Dermis blood vessel endothelial cell (primary cell): ENCODE results near the gene GEMIN8. TPM values are rescaled to one million over a fixed set of nuclear protein-coding genes. Genes with fewer than 3 reads are reported as not detected.

Experiments
- DNase-seq: peaks from one replicate; pipeline ENCODE4 v3.0.0; 2010
- total RNA-seq: library from RNA; depleted of rRNA; stranded (reverse); fragments of >200 nt; gene quantifications from 2 replicates; pipeline ENCODE4 v1.2.3, GENCODE V29; 2014

Gene GEMIN8, protein sequence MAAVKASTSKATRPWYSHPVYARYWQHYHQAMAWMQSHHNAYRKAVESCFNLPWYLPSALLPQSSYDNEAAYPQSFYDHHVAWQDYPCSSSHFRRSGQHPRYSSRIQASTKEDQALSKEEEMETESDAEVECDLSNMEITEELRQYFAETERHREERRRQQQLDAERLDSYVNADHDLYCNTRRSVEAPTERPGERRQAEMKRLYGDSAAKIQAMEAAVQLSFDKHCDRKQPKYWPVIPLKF
- total RNA-seq = 11.4 and 12.8 TPM in 2 replicates

DNA sequence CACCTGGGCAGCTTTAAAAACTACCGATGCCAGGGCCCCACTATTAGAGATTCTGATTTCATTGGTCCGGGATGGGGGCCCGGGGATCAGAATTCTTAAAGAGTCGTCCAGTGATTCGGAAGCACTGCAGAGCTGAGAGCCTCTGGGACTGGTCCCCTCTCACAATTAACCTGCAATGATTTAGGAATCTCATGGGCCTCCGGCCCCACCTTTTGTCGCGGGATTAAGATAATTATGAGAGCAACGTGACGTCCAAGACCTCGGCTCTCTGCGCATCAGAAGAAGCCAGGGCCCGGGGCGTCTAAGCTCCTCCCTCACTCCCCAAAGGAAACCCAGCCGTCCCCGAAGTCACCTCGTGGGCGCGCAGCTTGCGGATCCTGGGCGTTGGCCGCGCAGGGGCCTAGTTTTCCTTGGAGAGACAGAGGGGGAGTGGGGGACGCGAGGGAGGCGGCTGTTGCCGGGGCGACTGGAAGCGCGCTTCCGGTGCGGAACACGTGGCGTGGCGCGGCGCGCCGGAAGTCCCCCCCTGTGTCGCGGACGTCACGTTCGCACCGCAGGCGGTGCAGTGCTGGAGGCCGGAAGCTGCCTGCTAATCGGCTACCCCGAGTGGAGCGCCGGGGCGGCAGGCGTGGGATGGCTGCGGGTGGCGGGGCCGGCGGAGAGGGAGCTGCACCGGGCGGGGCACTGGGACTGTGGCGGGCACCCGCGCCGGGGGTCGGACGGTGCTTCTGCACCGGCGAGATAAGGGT, at the start of gene GEMIN8:
GEMIN8 (minus strand) TSS at position 468 of the 749 bp plus-strand sequence. CDS start 8,414 bp downstream, outside the sequence.
- peak; percentile 80 for DNase-seq

DNA sequence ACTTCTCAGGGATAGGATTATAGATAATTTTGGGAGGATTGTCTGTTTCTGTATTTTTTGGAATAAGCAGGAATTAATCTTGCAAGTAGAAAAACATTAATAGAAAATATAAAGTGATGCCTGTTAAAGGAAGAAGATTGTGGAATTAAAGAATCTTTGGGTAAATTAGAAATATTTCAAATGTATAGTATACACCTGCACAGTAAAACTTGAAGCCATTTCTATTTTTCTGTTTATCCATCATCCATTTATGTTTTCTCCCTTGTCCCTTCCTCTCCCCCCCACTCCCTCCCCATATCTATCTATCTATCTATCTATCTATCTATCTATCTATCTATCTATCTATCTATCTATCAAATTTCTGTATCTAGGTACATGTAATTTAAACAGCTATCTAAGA, 46.9 kb upstream of the GEMIN8 start:
- no peak for DNase-seq

DNA sequence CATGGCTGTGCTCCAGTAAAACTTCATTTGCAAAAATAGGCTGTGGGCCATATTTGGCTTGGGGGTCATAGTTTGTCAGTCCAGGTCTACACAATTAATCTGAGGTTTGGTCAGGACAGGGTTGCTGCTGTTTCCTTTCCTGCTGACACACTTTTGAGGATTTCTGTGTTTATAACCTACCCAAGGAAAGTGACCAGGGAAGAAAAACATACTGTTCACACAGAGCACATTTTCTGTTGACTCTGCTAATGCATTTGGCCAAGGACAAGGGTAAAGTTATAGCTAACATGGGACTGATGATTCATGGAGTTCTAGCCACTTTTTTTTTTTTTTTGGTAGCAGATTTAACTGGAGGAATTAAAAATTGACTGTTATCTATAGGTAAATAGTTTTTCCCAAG, 43.9 kb upstream of the GEMIN8 start:
- no peak for DNase-seq

DNA sequence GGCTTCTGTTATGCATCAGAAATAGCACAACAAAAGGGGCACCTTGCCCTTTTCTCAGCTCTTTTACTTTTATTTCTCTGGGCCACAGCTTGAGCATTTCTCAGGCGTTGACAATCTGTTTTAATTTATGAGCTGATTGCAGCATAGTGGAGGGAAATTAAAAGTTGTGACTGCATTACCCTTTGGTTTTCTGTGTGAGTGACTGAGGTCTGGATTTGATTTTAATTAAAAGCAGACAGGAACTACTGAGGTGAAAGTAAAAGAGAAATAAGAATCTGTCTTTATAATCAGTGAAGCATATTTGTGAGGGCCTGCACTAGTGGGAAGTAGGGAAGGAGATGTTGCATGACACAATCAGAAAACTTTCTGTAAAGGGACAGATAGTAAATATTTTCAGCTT, 43.4 kb upstream of the GEMIN8 start:
- DNase-seq = no peak

DNA sequence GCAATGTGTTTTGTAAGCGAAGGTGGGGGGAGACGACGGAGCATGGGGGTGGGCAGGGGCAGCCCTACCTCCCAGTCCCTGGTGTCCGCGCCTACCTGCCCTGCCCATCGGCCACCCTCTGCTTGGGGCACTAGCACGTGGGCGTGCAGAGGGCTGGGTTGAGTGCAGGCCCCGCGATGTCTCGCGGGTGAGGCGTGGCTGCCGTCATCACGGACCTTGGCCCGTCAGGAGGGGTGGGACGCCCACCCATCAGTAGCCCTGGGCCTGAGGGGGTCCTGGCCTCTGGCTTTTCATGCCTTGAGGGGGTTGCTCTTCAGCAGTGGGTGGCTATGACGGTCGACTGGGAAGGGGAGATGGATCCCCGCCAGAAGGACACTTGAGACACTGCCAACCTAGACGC, 36.1 kb upstream of the GEMIN8 start:
- no peak for DNase-seq

DNA sequence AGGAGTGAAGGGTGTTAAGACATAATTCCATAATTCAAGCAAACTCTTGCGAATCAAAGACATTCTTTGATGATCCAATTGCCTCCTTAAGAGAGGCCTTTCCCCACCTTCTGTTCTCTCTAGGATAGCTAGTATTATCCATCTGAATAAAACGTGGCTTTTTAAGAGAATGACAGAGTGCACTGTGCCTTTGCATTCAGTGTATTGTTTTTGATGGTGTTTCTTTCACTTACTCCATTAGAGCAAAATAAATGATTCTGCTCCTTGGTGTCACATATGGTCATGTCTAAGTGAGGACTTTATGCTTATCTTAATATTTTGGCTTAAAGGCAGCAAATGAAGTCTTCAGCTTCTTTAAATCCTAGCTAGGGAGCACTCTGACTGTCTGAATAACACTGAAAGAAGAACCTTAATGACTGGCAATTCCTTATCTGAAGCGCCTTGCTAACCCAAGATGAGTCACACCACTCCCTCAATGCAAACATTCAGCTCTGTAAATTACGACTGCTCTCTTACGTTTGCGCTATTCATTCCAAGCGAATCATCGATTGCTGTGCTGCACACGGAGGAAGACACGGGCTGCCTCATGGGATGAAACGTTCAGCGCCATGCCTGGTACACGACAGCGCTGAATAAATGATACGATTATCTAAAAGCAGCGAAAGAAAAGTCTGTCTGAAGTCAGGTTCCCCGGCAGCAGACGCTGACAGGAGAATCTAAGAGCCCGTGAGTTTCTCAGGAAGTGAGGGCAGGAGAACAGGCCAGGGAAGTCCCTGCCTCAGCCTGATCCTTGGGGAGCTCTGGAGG, 35.1 kb upstream of the GEMIN8 start:
- no peak for DNase-seq

DNA sequence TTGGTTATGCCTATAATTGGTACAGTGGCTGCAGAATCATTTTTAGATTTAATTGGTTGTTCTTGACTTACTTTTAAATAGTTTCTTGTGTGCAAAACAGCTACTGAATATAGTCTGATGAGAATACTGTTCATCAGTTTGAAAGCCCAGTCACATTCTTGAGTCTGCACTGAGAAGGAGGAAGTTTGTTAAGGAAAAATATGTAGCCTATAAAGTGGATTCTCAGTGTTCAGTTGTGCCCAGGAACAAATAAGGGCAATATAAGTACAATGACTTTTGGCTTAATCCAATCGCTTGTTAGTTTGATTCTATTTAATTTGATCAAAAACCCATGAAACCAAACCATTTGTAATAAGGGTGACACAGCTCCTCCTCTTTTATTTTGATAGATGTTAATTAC, 32.8 kb upstream of the GEMIN8 start:
- no peak for DNase-seq

DNA sequence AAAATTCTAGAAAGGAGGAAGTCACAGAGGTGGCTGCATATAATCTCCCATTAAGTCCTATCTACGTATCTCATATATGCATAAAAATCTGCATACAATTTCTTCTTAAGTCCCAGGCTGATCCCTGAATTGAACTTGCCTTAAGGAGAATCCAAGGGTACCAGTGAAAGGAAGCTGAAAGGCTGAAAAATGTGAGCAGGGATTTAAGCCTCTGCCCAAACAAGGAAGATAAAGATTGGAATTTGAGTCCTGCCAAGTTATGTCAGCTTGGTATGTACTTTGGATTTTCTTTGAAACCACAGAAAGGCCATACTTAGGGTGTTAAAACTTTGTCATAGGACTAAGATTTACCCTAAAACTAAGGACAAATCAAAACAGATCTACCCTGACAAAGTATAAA, 26.5 kb upstream of the GEMIN8 start:
- no peak for DNase-seq

DNA sequence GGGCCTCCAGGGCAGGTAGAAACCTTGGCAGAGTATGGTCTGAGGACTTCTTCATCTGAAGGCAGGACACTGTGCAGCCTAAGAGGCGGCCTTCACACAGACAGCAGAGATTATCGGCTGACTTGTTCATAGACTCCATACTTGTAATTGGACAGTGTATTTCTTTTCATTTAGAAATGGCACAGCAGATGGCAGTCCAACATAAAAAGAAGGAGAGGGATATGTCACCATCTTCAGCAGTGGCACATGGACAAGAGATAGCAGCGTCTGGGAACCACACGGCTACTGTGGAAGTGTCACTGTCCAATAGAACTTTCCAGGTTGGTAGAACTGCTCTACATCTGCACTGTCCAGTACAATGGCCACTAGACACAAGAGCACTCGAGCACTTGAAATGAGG, 21.7 kb upstream of the GEMIN8 start:
- DNase-seq = no peak

DNA sequence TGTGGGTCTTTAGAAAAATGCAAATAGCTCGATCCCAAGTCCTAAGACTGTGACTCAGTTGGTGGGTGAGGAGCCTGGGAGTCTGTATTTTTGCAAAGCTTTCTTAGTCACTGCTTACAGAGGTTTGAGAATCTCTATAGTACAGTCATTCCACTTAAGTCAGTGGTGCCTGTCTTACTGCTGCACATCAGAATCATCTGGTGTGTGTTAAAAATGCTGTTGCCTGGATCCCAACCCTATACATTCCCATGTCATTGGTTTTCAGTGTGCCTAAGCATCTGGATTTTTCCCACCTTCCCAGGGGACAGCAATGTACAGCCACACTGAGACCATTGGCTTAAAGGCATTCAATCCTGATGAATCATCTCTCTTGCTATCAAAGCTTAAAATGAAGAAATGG, 21.0 kb upstream of the GEMIN8 start:
- DNase-seq = no peak

DNA sequence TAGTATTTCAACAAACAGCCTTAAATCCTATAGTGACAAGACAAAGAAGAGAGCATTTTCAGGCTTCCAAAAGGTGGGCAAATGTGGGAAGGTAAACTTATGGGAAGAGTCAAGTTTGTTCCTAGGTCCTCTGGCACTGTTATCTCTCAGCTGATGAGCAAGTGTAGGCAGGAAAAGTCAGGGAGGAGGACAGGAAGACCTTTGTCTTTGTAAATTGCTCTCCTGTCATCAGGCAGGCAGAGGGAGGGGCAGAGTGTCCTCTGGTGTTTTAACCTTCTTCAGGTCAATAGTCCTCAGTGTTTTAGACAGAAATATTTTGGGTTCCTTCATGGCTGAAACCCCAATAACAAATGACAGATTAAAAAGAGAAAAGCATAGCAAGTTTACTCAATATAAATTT, 13.5 kb upstream of the GEMIN8 start:
- DNase-seq = no peak

DNA sequence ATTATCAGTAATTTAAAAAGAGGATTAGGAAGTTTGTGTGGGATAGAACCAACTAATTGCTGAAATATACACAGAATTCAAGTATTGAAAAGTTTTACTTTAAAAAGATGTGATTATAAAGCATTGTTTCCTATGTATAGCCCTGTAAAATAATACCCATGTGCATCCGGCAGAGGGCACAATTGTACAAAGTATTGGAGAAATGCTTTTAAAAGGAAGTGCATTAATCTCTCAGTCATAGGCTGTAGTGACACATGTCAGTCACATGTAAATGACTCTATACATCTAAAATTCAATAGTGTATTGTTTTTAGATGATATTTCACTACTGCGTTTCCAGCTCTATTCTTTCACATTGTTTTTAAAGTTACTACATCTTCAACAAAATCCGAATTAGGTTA, 9.7 kb upstream of the GEMIN8 start:
- peak; percentile 69 for DNase-seq

DNA sequence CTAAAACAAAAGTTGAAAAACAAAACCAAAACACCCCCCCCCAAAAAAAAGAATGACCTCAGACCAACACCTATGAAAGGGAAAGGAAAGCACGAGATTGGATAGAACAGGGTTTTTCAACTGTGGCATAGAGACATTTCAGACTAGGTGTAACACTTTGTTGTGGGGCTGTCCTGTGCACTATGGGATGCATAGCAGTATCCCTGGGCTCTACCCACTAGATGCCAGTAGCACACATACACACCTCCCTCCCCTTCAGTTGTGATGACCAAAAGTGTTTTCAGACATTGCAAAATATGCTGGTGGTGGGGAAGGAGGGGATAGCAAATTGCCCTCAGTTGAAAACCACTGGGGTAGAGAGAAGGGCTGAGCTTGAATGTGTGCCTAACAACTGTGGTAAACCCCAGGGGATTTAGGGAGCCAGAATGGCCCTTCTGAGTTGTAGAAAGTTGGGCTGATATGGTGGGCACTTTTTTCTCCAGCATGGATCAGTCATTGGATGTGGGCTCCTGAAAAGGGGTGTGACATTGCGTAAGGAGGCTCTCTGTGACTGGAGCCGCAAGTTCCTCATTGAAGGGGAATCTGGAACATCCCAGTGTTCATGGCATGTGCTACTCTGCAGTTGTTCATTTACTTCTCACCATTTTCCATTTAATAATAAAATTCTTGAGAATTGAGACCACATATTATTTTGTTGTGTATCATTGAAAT, 8.8 kb upstream of the GEMIN8 start:
- no peak for DNase-seq

DNA sequence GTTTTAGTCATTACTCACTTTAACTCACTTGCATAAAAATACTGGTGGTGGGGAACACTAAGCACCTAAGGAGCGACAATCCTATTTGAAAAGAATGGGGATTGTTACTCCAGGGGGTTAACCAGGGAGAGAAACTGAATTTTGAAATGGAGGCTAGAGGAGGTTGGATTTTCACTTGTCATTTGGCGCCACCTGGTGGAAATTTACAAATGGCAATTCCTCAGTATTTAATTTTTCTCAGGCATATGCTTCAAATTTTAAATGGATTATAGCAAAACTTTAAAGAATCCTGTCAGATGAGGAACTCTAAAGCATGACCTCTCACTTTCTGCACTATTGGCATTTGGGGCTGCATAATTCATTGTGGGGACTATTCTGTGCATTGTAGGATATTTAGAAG, 2.7 kb upstream of the GEMIN8 start:
- peak; percentile 66 for DNase-seq

DNA sequence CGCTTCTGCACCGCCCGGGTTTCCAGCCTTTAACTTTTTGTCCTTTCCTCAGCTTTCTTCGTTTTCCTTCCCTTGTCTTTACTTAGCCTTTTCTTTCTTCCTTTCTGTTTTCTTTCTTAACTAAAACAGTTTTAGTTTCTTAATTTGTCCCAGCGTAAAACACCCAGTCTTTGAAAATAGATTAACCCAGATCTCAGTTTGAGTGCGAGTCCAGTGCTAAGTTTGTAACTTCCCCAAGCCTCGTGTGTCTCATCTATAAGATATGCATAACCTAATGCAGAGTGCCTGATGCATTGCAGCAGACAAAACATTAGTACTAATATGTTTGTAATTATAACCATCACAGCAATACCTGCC, 460 bp upstream of the GEMIN8 start:
- peak; percentile 24 for DNase-seq

DNA sequence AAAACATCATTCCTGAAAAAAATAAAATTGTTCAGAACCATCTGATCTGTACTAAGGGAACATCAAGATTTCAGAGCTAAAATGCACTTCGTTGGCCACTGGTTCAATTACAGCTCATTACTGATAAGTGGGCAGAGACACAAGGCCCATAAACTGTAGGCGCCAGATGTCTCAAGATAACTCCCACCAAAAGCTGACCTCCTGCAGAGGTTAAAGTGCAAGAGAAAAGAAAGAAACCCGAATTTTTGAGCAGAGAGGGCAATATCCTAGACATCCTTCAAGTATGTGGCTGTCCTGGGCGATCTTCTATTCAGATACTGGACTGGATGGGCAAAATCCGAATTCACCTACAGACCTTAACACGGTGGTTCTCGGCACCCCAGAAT, 660 bp downstream of the GEMIN8 start:
- peak; percentile 3 for DNase-seq

DNA sequence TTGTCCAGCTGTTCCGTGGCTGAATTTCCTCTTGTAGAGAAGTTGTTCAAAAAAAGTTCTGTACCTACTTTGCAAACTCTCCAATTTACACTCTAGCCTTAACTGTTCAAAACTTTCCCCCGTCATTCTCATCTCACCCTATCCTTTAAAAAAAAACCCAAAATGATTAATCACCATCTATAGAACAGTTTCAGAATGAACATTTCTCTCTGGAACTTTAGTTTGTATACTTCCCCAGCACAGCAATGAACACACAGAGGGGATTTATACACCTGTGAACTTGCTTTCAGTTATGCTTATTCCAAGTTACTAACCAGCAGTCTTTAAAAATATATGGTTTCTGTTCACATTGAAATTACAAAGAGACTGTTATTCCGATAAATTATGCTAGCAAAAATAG, 1.2 kb downstream of the GEMIN8 start:
- no peak for DNase-seq

DNA sequence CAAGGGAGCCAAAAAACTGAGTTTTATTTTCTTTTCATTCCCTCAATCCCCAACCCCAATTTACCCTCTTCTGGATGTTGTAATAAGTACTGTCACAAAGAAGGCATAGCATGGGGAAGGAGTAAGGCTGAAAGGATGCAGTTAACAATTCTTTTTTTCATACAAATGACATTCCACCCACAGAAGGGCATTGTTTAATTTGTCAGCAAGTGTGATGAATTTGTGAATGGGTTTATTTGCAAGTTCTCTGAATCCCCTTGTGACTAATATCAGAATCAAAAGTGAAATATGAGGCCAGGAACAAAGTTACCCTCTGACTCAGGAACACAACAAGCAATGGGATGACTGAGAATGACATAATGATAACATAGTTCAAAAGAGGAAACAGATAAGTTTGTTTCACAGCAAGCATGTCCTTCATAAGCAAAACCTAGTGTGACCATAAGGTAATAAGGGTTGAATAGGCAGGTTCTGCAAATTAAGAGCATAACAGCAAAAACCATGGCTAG, 2.1 kb downstream of the GEMIN8 start:
- DNase-seq = peak; percentile 72

DNA sequence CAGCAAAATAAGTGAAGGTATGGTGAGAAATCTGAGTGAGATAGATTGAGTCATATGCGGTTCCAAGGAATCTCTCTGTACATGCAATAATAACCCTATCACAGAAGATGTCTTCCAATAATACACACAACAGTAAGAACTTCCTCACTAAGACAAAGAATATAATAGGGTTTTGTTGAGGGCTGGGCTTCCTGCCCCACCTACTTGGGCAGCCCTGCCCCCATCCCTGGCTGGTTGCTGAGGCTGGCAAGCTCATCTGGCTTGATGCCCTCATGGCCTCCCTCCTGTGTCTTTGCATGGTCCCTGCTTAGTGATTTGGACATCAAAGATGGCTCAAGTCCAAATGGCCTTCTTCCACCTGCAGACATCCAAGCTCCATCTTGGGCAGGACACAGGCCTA, 2.7 kb downstream of the GEMIN8 start:
- DNase-seq = peak; percentile 11

DNA sequence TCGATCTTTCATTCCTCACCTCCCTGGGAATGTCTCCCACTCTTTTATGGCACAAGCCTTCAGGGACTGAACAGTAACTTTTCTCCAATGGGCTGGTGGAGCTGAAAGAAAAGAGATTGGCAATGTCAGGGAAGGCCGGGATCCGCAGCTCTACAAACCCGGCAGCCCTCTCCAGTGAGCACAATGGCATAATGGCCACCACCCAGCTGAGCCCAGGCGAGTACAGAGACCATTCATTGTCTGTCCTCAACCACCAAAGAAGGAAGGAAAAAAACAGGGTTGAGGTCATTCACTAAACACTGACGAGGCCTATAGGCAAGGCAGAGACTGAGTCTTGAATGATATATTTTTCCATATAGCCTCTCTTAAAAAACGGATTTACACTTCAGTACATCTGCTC, 3.6 kb downstream of the GEMIN8 start:
- no peak for DNase-seq

DNA sequence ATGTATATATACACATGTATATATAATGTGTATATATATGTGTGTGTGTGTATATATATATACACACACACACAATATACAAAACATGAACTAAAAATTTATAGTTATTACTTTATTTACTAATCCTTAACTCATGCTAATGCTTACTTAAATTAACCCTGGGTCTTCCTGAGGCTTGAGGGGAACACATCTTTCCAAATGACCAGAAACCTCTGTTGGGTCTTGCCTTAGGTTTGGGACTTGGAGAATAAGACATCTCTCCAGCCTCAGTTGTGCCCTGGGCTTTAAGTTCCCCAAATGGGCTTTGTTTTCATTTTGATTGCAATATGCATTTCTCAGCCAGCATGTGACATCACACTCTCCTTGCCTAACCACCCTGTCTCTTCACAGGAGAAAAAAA, 7.7 kb downstream of the GEMIN8 start:
- DNase-seq = no peak

DNA sequence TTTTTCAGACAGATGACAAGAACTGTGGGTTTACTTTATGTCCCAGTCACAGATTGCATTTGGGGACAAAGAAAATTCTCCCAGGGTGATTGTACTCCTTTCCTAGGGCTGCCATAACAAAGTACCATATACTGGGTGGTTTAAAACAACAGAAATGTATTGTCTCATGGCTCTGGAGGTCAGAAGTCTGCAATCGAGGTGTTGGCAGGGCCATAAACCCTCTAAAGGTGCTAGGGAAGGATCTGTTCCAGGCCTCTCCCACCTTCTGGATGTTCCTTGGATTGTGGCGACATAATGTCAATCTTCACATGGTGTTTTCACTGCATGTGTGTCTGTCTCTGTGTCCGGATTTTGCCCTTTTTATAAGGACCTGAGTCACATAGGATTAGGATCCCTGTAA, 12.3 kb downstream of the GEMIN8 start:
- no peak for DNase-seq

DNA sequence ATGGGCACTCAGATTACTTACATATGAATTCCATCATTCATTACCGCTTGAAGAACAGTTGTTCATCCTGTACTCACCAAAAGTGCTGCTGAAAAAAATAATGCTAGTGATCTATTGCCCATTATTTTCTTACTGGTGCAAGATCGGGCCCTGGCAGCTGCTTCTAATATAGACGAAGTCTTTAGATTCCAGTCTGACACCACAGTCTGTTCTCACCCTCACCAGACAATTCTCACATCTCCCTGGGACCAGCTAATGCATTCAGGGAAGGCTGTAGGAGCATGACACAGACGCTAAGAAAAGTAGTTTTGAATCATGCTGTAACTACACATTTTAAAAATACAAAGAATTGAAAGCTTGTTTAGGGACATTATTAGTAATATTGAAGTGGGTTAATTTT, 13.8 kb downstream of the GEMIN8 start:
- no peak for DNase-seq
